Breast epithelium (tissue), 4 donors: ENCODE measurements around the gene DUSP7. TPM values are rescaled to one million over a fixed set of nuclear protein-coding genes. Genes with fewer than 3 reads are reported as not detected.

Source experiments
- DNase-seq, 2 donors: peaks; one replicate each; pipeline ENCODE4 v3.0.0-alpha.2; 2019; ENCODE audit warnings: low spot score in 2 of 2
- H3K27ac ChIP-seq, 2 donors: fragments of 200-600 bp; sonication (generic) in 1 of 2; one replicate each; pipeline ENCODE4 v1.5.1; 2016 to 2019; ENCODE audit warnings: mild to moderate bottlenecking in 1 of 2
- H3K27me3 ChIP-seq, 2 donors: fragments of 200-600 bp; sonication (generic) in 1 of 2; one replicate each; pipeline versions ENCODE4 v1.5.1 to v1.6.0; 2017 to 2019; ENCODE audit warnings: control low read depth in 1 of 2, mild to moderate bottlenecking in 1 of 2
- H3K36me3 ChIP-seq: fragments of 200-600 bp; one replicate; pipeline ENCODE4 v1.5.1; 2019
- H3K4me1 ChIP-seq, 2 donors: fragments of 200-600 bp; sonication (generic); one replicate each; pipeline ENCODE4 v1.5.1; 2016 to 2019; ENCODE audit warnings: control low read depth in 1 of 2
- H3K4me3 ChIP-seq, 3 donors: fragments of 200-600 bp; sonication (generic); 1 replicate in 2 of 3; 2 replicates in 1 of 3; pipeline ENCODE4 v1.5.1; 2016 to 2019; ENCODE audit warnings: mild to moderate bottlenecking in 3 of 3, moderate library complexity in 2 of 3
- H3K9me3 ChIP-seq, 2 donors: fragments of 200-600 bp; sonication (generic) in 1 of 2; one replicate each; pipeline ENCODE4 v1.5.1; 2016 to 2019; ENCODE audit warnings: control low read depth in 1 of 2
- POLR2A ChIP-seq: fragments of 450-650 bp; IDR thresholded peaks from one replicate; pipeline ENCODE4 v1.6.1; 2016; ENCODE audit warnings: antibody characterized with exemption, mild to moderate bottlenecking, moderate library complexity
- POLR2AphosphoS5 ChIP-seq, 3 donors: sonication (generic); formaldehyde crosslinking; IDR thresholded peaks; one replicate each; pipeline ENCODE4 v1.6.1; 2017; ENCODE audit warnings: antibody characterized with exemption in 3 of 3
- intact Hi-C: fragments of 100-400 bp; cut with DNase I; formaldehyde crosslinking; loops from one replicate; pipeline ENCODE4 v1.15.1; 2023; ENCODE audit warnings: low total_unique reads
- total RNA-seq, 3 donors: library from RNA; depleted of rRNA; stranded (reverse); fragments of >200 nt; gene quantifications; one replicate each; pipeline ENCODE4 v1.1.0, GENCODE V29; 2016
- TF ChIP-seq, protein P1 (sequence below), 3 donors: fragments of 450-650 bp; IDR thresholded peaks; one replicate each; pipeline ENCODE4 v1.5.1; 2016 to 2017; ENCODE audit warnings: antibody characterized with exemption in 3 of 3, mild to moderate bottlenecking in 3 of 3, moderate library complexity in 3 of 3

Gene DUSP7
- total RNA-seq, 3 donors from 2014 or later, result 7.0 to 11.1 (median 8.6) TPM

DNA sequence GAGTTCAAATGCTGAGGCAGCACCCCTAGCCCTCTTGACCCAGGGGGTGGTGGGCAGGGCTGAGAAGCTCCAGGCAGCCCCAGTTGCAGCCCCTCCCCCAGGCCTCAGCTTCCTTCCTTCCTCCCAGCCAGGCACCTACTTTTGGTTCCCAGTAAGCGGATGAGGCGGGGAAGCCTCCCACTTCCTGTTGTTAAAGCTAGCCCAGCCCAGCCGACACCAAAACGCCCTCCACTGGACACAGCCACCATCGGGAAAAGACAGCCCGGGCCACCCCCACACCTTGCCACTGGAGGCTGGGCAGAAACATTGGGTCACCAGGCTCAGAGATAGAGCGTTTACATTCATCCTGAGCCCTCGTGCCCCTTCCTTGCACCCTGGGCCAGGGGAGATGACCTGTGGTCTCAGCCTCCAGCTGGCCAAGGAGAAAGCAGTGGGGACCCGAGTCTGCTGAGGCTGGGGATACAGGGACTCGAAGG lies 3.5 kb downstream of the DUSP7 start:
- Histone ChIP-seq H3K9me3 (no peaks in the 10 kb centered on the region), H3K36me3 (no peaks in the 10 kb centered on the region), H3K4me3 (peak overlapping the region; percentile 4 to 95 (median 78)), H3K27ac (peak overlapping the region; percentile 87 to 94), H3K4me1 (peaks cover 16 to 31% of the 10 kb centered on the region in 2 donors), H3K27me3 (no peaks in the 10 kb centered on the region)
- intact Hi-C loops, result loop anchor here (10.0 kb wide), 1 partner anchor 48 kb away; no protein-coding TSS in a partner anchor
- TF ChIP-seq, protein P1, sequence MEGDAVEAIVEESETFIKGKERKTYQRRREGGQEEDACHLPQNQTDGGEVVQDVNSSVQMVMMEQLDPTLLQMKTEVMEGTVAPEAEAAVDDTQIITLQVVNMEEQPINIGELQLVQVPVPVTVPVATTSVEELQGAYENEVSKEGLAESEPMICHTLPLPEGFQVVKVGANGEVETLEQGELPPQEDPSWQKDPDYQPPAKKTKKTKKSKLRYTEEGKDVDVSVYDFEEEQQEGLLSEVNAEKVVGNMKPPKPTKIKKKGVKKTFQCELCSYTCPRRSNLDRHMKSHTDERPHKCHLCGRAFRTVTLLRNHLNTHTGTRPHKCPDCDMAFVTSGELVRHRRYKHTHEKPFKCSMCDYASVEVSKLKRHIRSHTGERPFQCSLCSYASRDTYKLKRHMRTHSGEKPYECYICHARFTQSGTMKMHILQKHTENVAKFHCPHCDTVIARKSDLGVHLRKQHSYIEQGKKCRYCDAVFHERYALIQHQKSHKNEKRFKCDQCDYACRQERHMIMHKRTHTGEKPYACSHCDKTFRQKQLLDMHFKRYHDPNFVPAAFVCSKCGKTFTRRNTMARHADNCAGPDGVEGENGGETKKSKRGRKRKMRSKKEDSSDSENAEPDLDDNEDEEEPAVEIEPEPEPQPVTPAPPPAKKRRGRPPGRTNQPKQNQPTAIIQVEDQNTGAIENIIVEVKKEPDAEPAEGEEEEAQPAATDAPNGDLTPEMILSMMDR (IDR thresholded peaks at IDR 0.05), result peak in 2 of 3 donors; percentile 19 to 23
- no peak for TF ChIP-seq POLR2A
- DNase-seq, result peak; percentile 67 to 75

DNA sequence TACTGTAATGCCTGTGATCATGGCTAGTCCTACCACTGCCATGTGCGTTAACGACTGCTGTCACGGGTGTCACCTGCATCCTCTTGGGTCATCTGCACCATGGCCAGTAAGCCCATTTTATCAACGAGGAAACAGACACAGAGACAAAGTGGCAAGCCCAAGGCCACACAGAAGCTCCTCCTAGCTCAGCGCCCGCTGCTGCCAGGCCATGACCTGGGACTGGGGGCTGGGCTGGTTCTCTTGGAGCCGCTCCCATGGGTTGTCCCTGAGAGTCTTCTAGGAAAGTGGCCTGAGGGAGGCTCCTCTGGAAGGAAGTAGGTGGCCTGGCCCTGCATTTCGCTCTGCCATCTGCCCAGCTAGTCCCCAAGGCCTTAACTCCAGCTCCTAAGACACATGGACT lies 4.9 kb downstream of the DUSP7 start:
- no peaks in the 10 kb centered on the region for H3K36me3 ChIP-seq
- no peaks in the 10 kb centered on the region for H3K27me3 ChIP-seq
- peak overlapping the region; percentile 87 to 94 for H3K27ac ChIP-seq
- no peak for DNase-seq
- H3K4me1 ChIP-seq, result peaks cover 16 to 31% of the 10 kb centered on the region in 2 donors
- intact Hi-C loops, result loop anchor here (10.0 kb wide), 1 partner anchor 47 kb away; no protein-coding TSS in a partner anchor
- peak overlapping the region in 1 of 3 donors; percentile 95 for H3K4me3 ChIP-seq
- TF ChIP-seq, protein P1 (IDR thresholded peaks at IDR 0.05), result no peak
- TF ChIP-seq POLR2A (no peak), POLR2AphosphoS5 (IDR thresholded peaks at IDR 0.05) (no peak)
- H3K9me3 ChIP-seq, result no peaks in the 10 kb centered on the region

DNA sequence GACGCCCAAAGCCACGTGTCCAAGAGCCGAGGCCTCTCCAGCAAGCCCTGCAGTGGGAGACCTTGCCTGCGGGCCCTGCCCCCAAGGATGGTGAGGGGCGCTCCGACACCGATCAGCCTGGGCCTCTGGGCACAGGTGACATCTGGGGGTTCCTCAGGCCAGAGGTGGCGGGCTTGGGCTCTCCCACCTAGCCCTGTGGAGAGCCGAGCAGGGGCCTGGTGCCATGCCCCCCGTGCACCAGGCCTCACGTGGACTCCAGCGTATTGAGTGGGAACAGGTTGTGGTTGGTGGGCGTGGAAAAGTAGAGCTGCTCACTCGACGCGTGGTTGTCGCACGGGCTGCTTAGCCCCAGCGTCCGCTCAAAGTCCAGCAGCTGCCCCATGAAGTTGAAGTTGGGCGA lies 5.8 kb downstream of the DUSP7 start:
- Histone ChIP-seq H3K27me3 (no peaks in the 10 kb centered on the region), H3K36me3 (no peaks in the 10 kb centered on the region), H3K4me1 (peaks cover 16 to 31% of the 10 kb centered on the region in 2 donors), H3K27ac (peak overlapping the region in 1 of 2 donors; percentile 19), H3K4me3 (no peak overlapping the region), H3K9me3 (no peaks in the 10 kb centered on the region)
- no peak for TF ChIP-seq POLR2AphosphoS5 (IDR thresholded peaks at IDR 0.05)
- DNase-seq, result no peak
- intact Hi-C loops, result loop anchor here (10.0 kb wide), 1 partner anchor 46 kb away; no protein-coding TSS in a partner anchor

DNA sequence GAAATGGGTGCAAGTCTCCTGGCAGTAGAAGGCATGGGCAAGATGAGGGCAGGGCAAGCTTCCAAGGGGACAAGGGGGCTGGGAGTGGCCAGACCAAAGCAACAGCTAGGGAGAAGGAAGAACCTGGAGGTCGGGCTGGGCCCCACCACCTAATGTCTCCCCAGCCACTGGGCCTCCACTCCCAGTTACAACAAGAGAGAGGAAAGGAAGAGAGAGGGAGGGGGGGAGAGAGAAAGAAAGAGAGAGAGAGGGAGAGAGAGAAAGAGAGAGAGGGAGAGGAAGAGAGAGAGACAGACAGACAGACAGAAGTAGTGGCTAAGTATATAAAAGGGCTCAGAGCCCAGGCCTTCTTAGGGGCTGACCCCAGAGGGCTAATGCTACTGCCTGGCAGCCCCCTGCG lies 6.9 kb downstream of the DUSP7 start:
- intact Hi-C loops, result no loop called here
- Histone ChIP-seq H3K9me3 (no peaks in the 10 kb centered on the region), H3K4me1 (peaks cover 16 to 27% of the 10 kb centered on the region in 2 donors), H3K27ac (peak overlapping the region in 1 of 2 donors; percentile 19), H3K4me3 (no peak overlapping the region), H3K36me3 (no peaks in the 10 kb centered on the region), H3K27me3 (no peaks in the 10 kb centered on the region)
- no peak for TF ChIP-seq POLR2A
- no peak for TF ChIP-seq POLR2AphosphoS5 (IDR thresholded peaks at IDR 0.05)
- TF ChIP-seq, protein P1 (IDR thresholded peaks at IDR 0.05), result no peak
- no peak for DNase-seq

DNA sequence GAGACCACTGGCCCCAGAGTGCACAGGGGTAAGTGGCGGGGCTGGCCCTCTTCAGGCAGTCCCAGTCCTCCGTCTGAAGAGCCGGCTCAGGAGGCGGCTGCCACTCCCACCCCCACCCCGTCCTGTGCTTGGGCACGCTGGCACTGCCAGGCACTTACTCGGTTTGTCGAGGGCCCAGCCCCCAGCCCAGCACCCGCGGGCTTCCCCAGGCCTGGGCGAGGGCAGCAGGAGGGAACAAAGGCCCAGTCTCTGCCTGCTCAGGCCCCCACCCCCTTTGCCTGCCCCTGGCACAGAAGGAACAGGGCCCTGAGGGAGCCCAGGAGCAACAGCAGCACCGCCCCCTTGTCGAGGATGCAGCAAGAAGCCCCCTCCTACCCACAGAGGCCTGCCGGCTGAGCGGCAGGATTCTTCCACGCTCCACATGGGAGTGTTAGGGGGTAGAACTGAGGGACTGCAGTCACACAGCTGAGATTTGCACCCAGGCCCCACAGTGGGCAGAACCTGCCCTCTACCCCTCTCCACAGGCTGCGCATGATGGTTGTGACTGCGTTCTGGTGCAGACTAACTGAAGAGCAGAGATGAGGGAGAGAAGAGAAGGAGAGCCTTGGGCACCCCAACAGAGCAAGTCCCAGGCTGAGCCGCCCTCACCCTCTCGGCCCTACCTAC lies 8.9 kb downstream of the DUSP7 start:
- peak overlapping the region in 1 of 3 donors; percentile 15 for H3K4me3 ChIP-seq
- no peak for DNase-seq
- H3K27me3 ChIP-seq, result no peaks in the 10 kb centered on the region
- peaks cover 3 to 14% of the 10 kb centered on the region in 2 donors for H3K4me1 ChIP-seq
- peak overlapping the region; percentile 69 to 88 for H3K27ac ChIP-seq
- TF ChIP-seq, protein P1 (IDR thresholded peaks at IDR 0.05), result no peak
- TF ChIP-seq POLR2AphosphoS5 (IDR thresholded peaks at IDR 0.05) (no peak), POLR2A (no peak)
- intact Hi-C loops, result no loop called here
- no peaks in the 10 kb centered on the region for H3K36me3 ChIP-seq
- H3K9me3 ChIP-seq, result no peaks in the 10 kb centered on the region
